ENCODE results near the gene POMT1. TPM values are rescaled to one million over a fixed set of nuclear protein-coding genes. Genes with fewer than 3 reads are reported as not detected.
"Not testable (repeated sequence)": the region's sequence is repeated elsewhere in the genome, so short reads cannot be mapped to it uniquely, and the experiment has no call there.

Gene POMT1
- total RNA-seq, 6 donors from 2014 or later = 24.7 to 55.5 (median 27.2) TPM

DNA sequence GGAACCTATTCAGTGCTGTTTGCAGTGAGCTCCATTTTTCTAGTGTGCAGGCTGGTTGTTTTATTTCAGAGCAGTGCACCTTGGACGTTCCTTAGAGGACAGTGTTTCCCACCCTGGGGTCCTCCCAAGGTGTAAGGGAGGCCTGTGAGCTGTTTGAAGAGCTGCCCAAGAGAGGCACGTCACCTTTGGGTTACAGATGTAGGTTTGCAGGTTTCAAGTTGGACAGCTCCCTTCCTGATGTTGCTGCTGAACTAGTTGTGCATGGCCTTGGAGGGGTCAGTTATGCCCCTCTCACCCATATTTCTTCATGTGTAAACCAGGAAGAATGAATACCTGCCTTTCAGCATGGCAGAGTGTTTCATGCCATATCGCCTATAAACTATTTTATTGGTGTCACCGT, 34.7 kb upstream of the POMT1 start:
- H3K4me3 ChIP-seq = no peak overlapping the region
- TF ChIP-seq, protein P1, sequence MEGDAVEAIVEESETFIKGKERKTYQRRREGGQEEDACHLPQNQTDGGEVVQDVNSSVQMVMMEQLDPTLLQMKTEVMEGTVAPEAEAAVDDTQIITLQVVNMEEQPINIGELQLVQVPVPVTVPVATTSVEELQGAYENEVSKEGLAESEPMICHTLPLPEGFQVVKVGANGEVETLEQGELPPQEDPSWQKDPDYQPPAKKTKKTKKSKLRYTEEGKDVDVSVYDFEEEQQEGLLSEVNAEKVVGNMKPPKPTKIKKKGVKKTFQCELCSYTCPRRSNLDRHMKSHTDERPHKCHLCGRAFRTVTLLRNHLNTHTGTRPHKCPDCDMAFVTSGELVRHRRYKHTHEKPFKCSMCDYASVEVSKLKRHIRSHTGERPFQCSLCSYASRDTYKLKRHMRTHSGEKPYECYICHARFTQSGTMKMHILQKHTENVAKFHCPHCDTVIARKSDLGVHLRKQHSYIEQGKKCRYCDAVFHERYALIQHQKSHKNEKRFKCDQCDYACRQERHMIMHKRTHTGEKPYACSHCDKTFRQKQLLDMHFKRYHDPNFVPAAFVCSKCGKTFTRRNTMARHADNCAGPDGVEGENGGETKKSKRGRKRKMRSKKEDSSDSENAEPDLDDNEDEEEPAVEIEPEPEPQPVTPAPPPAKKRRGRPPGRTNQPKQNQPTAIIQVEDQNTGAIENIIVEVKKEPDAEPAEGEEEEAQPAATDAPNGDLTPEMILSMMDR (IDR thresholded peaks at IDR 0.05) = no peak
- TF ChIP-seq POLR2AphosphoS5 (IDR thresholded peaks at IDR 0.05) = no peak
- TF ChIP-seq POLR2A (IDR thresholded peaks at IDR 0.05) = no peak
- no peak for TF ChIP-seq EP300 (IDR thresholded peaks at IDR 0.05)
- 96 to 97% methylated on average over 3 to 4 of the region's 4 CpGs for WGBS, 2 donors
- H3K36me3 ChIP-seq = peaks cover 18 to 100% (median 87%) of the 10 kb centered on the region in 4 donors
- H3K9me3 ChIP-seq = no peaks in the 10 kb centered on the region
- no peak overlapping the region for H3K27ac ChIP-seq
- ATAC-seq (ENCODE audit: low FRiP score in 2 of 2) (no peak), DNase-seq (no peak)
- no peaks in the 10 kb centered on the region for H3K27me3 ChIP-seq
- peaks cover 0 to 10% (median 0%) of the 10 kb centered on the region in 4 donors for H3K4me1 ChIP-seq

DNA sequence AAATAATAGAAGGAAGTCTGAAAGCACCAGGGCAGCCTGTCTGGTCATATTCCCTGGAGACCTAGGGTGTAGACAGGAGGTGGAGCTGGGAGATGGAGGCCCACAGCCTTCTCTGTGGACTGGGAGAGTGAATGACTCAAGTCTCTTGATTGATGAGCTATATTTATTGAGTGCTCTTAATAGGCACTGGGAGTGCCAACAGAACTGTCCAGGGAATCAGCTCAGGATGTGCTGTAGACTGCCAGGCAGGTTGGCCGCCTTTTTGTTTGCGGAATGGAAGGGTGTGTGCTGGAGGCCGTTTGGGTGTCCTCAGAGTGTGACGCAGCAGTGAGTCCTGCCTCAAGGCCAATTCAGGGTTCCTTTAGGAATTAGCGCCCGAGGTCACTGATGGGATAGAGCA, 33.4 kb upstream of the POMT1 start:
- ATAC-seq (ENCODE audit: low FRiP score in 2 of 2) (peak in 1 of 2 donors; percentile 16), DNase-seq (no peak)
- WGBS, 2 donors = 83 to 97% methylated on average over 6 of the region's 6 CpGs
- no peak overlapping the region for H3K27ac ChIP-seq
- no peaks in the 10 kb centered on the region for H3K9me3 ChIP-seq
- H3K36me3 ChIP-seq = peaks cover 27 to 100% (median 92%) of the 10 kb centered on the region in 4 donors
- H3K27me3 ChIP-seq = no peaks in the 10 kb centered on the region
- H3K4me3 ChIP-seq = no peak overlapping the region
- TF ChIP-seq POLR2A (IDR thresholded peaks at IDR 0.05) (no peak), POLR2AphosphoS5 (IDR thresholded peaks at IDR 0.05) (no peak), EP300 (IDR thresholded peaks at IDR 0.05) (no peak)
- TF ChIP-seq, protein P1 (IDR thresholded peaks at IDR 0.05) = no peak
- no peaks in the 10 kb centered on the region for H3K4me1 ChIP-seq

DNA sequence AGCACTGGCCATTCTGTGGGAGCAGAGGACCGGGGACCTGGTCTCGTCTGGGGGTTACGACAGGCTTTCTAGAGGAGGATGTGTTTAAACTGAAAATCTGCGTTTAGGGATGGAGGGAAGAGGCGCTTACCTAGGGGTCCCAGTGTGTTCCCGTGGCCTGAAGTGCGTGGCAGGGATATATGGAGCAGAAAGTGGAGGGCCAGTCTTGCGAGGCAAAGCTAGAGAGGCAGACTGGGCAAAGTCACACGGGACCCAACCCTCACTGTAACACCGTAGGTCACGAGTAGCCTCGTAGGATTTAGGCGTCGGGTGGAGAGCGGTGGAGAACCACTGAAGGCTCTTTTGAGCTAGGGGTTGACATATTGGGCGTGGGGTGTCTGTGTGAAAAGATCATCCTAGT, 32.8 kb upstream of the POMT1 start:
- no peaks in the 10 kb centered on the region for H3K27me3 ChIP-seq

DNA sequence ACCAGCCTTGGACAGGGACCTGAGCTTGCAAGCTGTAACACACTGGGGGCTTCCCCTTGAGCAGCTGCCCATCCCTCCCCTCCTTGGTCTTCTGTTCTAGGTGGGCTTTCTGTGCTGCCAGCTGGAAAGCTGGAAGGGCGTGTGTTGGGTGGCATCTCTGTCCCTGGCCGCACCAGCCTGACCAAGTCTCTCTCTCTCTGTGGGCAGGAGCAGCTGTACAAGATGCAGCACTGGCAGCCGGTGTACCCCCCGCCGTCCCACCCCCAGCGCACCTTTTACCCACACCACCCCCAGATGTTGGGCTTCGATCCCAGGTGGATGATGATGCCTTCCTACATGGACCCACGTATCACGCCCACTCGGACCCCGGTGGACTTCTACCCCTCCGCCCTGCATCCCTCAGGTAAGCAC, 32.1 kb upstream of the POMT1 start:
- Histone ChIP-seq H3K27me3 (no peaks in the 10 kb centered on the region), H3K9me3 (no peaks in the 10 kb centered on the region), H3K4me3 (no peak overlapping the region), H3K36me3 (peaks cover 23 to 100% (median 93%) of the 10 kb centered on the region in 4 donors), H3K27ac (no peak overlapping the region), H3K4me1 (no peaks in the 10 kb centered on the region)
- peak in 1 of 2 donors; percentile 49 for DNase-seq
- no peak for TF ChIP-seq POLR2A (IDR thresholded peaks at IDR 0.05)
- no peak for TF ChIP-seq POLR2AphosphoS5 (IDR thresholded peaks at IDR 0.05)
- TF ChIP-seq EP300 (IDR thresholded peaks at IDR 0.05) = no peak
- TF ChIP-seq, protein P1 (IDR thresholded peaks at IDR 0.05) = no peak
- no peak for ATAC-seq (ENCODE audit: low FRiP score in 2 of 2)
- WGBS, 2 donors = 99% methylated on average over 10 to 12 of the region's 12 CpGs

More for the DNA sequence above, 32.8 kb upstream of the POMT1 start:
- Histone ChIP-seq H3K27ac (no peak overlapping the region), H3K9me3 (no peaks in the 10 kb centered on the region), H3K36me3 (peaks cover 21 to 100% (median 92%) of the 10 kb centered on the region in 4 donors), H3K4me3 (no peak overlapping the region), H3K4me1 (no peaks in the 10 kb centered on the region)
- no peak for ATAC-seq (ENCODE audit: low FRiP score in 2 of 2)
- DNase-seq = no peak
- WGBS, 2 donors = 94 to 95% methylated on average over 16 of the region's 16 CpGs
- TF ChIP-seq POLR2AphosphoS5 (IDR thresholded peaks at IDR 0.05) (no peak), POLR2A (IDR thresholded peaks at IDR 0.05) (no peak), EP300 (IDR thresholded peaks at IDR 0.05) (no peak)
- TF ChIP-seq, protein P1 (IDR thresholded peaks at IDR 0.05) = no peak

DNA sequence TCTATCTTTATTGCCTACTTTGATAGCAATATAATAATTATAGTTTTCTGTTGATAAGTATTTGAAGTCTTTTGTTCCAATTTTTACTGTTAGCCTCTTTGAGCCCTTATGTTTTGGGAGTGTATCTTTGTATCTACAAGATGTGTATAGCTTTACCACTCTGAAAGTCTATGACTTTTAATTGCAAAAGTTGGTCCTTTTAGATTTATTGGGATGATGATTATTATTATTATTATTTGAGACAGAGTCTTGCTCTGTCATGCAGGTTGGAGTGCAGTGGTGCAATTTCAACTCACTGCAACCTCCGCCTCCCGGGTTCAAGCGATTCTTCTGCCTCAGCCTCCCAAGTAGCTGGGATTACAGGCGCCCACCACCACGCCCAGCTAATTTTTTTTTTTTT, 30.6 kb upstream of the POMT1 start:
- H3K27me3 ChIP-seq; H3K4me3 ChIP-seq; H3K9me3 ChIP-seq; H3K4me1 ChIP-seq; DNase-seq; ATAC-seq (ENCODE audit: low FRiP score in 2 of 2); H3K27ac ChIP-seq: not testable (repeated sequence)
- H3K36me3 ChIP-seq = peaks cover 30 to 100% (median 96%) of the 10 kb centered on the region in 4 donors
- WGBS, 2 donors = 97 to 100% methylated on average over 5 of the region's 5 CpGs

Measured in upper lobe of left lung (tissue), 6 donors.